Activated B cell treated with CpG ODN at 0.5 μM for 24 hours (primary cell): Measurements from ENCODE around the gene KMT5C. TPM values are rescaled to one million over a fixed set of nuclear protein-coding genes. Genes with fewer than 3 reads are reported as not detected.
A peak's percentile ranks its signal among the peaks of the same experiment; 100 is the strongest.

Experiments
- ATAC-seq: fragments of 200-7000 bp; cut with Tn5 transposase; one replicate; pipeline ENCODE4 v1.10.0; 2021; ENCODE audit warnings: low read depth, mild to moderate bottlenecking, moderate library complexity
- CTCF ChIA-PET: fragments of 350-600 bp; sonication (Branson Sonifier 250); formaldehyde crosslinking; loops from one replicate; lab custom pipeline; 2021; ENCODE audit warnings: antibody characterized with exemption; lab: Charles Lee
- POLR2A ChIA-PET: fragments of 350-600 bp; sonication (Branson Sonifier 250); formaldehyde crosslinking; loops from one replicate; lab custom pipeline; 2021; ENCODE audit warnings: antibody characterized with exemption; lab: Charles Lee
- DNase-seq: peaks from one replicate; pipeline ENCODE4 v3.0.0; 2022
- H3K27ac Mint-ChIP-seq: one replicate; pipeline ENCODE4 v1.8.0; 2020; ENCODE audit warnings: mixed read lengths
- H3K27me3 Mint-ChIP-seq: one replicate; pipeline ENCODE4 v1.8.0; 2021; ENCODE audit warnings: mixed read lengths
- H3K36me3 Mint-ChIP-seq: one replicate; pipeline ENCODE4 v1.8.0; 2021; ENCODE audit warnings: low read depth, mixed read lengths
- H3K4me1 Mint-ChIP-seq: one replicate; pipeline ENCODE4 v1.8.0; 2021; ENCODE audit warnings: mixed read lengths
- H3K4me3 Mint-ChIP-seq: one replicate; pipeline ENCODE4 v1.8.0; 2020; ENCODE audit warnings: mild to moderate bottlenecking, mixed read lengths
- H3K9me3 Mint-ChIP-seq: one replicate; pipeline ENCODE4 v1.8.0; 2020; ENCODE audit warnings: mixed read lengths
- intact Hi-C: fragments of 100-400 bp; cut with micrococcal nuclease; formaldehyde crosslinking; loops from one replicate; pipeline ENCODE4 v1.15.1; 2024
- total RNA-seq: library from RNA; stranded (reverse); gene quantifications from 2 replicates; pipeline ENCODE4 v1.2.3, GENCODE V29; 2022
- TF ChIP-seq, protein P1 (sequence below): fragments of 200-600 bp; IDR thresholded peaks from one replicate; pipeline ENCODE4 v1.8.0; 2022; ENCODE audit warnings: antibody characterized with exemption, mild to moderate bottlenecking

The KMT5C gene
- 7.2 and 8.1 TPM in 2 replicates for total RNA-seq

DNA sequence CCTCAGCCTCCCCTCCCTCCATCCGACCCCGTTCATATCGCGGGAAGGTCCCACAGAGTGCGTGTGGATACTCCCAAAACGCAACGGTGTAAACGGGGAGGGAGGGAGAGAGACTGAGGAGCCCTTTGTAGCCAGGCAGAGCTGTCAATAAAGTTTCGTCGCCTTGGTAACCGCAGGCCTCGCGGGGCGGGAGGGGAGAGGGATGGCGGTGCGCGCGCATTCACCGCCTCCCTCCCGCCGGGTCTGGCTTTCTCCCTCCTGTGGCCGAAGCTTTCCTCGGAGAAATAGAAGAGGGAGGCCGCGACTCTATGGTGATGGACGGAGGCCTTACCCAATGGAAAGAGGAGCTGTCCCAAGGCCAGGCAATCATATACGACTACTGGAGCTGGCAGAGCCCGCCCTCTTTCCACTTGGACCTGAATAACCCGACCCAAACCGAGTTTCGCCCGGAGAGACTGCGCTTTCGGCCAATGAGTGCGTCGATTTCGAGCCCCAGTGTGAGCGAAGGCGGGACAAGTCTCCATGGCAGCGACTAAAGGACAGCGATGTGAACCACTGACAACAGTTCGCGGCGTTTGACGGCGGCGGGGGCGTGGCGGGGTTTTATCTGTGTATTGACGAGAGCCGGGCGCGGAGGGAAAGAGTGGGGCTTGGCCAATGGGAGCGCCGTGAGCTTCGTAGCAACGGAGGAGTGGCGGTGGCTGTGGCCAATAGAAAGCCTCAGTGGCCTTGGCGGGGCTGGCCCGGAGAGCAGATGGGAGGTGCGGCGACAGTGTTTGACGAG lies at the start of gene KMT5C:
Gene KMT5C, plus strand, starts transcription at position 772 of the 784 bp plus-strand sequence. CDS start 2,061 bp downstream, outside the sequence.
- Mint-ChIP-seq H3K4me1 (peaks cover 31% of the 10 kb centered on the region), H3K4me3 (peak within 1 kb of the TSS; percentile 95), H3K27ac (peak within 1 kb of the TSS; percentile 90), H3K9me3 (no peaks in the 10 kb centered on the region), H3K36me3 (peaks cover 6% of the 10 kb centered on the region), H3K27me3 (peaks cover 7% of the 10 kb centered on the region)
- DNase-seq (peak; percentile 99), ATAC-seq (peak; percentile 81)
- TF ChIP-seq, protein P1, sequence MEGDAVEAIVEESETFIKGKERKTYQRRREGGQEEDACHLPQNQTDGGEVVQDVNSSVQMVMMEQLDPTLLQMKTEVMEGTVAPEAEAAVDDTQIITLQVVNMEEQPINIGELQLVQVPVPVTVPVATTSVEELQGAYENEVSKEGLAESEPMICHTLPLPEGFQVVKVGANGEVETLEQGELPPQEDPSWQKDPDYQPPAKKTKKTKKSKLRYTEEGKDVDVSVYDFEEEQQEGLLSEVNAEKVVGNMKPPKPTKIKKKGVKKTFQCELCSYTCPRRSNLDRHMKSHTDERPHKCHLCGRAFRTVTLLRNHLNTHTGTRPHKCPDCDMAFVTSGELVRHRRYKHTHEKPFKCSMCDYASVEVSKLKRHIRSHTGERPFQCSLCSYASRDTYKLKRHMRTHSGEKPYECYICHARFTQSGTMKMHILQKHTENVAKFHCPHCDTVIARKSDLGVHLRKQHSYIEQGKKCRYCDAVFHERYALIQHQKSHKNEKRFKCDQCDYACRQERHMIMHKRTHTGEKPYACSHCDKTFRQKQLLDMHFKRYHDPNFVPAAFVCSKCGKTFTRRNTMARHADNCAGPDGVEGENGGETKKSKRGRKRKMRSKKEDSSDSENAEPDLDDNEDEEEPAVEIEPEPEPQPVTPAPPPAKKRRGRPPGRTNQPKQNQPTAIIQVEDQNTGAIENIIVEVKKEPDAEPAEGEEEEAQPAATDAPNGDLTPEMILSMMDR: no peak
- intact Hi-C loops: loop anchor here (1.0 to 2.0 kb wide), 12 partner anchors 15 to 315 kb away; partner anchors contain the start of genes COX6B2, FIZ1, HSPBP1 and ISOC2
- ChIA-PET CTCF (interaction anchor here (0.7 to 1.5 kb wide), 6 partner anchors 37 to 198 kb away, joined by 3 to 11 read pairs (median 6); partner anchors contain the start of genes PPP6R1 and TMEM238), POLR2A (interaction anchor here (0.6 to 2.4 kb wide), 25 partner anchors 14 to 890 kb away, joined by 3 to 42 read pairs (median 5); partner anchors contain the start of genes FIZ1, HSPBP1, ISOC2 and LENG8)

DNA sequence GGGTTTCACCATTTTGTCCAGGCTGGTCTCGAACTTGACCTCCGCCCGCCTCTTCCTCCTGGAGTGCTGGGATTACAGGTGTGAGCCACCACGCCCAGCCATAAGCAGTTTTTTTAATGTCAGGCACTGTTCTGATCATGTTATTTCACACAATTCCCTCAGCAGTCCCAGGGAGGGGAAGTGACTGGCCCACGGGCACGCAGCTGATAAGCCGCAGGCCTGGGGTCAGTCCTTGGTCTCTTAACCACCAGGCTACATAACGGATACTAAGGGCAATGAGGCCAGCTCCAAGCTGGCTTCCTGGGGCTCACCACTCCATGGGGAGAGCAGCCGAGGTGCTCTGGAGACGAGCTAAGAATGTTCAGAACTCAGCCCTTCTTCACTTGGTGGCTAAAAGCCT lies 42.4 kb upstream of the KMT5C start:
- no peaks in the 10 kb centered on the region for H3K27me3 Mint-ChIP-seq
- TF ChIP-seq, protein P1: no peak
- no peak for ATAC-seq
- no peaks in the 10 kb centered on the region for H3K9me3 Mint-ChIP-seq
- H3K4me3 Mint-ChIP-seq: no peak overlapping the region
- ChIA-PET CTCF (no interaction called here), POLR2A (interaction anchor here (0.9 kb wide), 1 partner anchor 17 kb away, joined by 3 read pairs; the partner anchor contains the start of gene HSPBP1)
- intact Hi-C loops: no loop called here
- H3K4me1 Mint-ChIP-seq: peaks cover 8% of the 10 kb centered on the region
- no peaks in the 10 kb centered on the region for H3K36me3 Mint-ChIP-seq
- DNase-seq: no peak
- H3K27ac Mint-ChIP-seq: no peak overlapping the region

DNA sequence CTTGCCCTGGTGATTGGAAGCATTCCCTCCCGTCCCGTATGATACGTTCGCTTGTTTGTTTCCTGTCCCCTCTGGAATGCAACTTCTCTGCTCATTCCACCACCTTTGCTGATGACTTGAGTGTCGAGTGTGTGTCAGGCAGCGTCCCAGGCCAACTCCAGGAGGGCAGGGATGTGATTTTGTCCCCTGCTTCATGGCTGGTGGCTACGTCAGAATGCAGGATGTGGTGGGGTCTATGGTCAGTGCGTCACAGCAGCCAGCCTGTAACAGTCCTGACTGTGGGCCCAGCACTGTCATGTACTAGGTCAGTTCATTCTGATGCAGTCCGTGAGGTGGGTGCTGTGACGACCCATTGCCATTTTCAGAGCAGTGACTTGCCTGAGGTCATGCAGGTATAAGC lies 39.7 kb upstream of the KMT5C start:
- ATAC-seq (no peak), DNase-seq (no peak)
- TF ChIP-seq, protein P1: no peak
- no peaks in the 10 kb centered on the region for H3K9me3 Mint-ChIP-seq
- no peak overlapping the region for H3K27ac Mint-ChIP-seq
- H3K4me3 Mint-ChIP-seq: no peak overlapping the region
- intact Hi-C loops: loop anchor here (1.0 to 5.0 kb wide), 3 partner anchors 23 to 158 kb away; no protein-coding TSS in a partner anchor
- CTCF ChIA-PET: interaction anchor here (3.3 kb wide), 1 partner anchor 84 kb away, joined by 14 read pairs; the partner anchor contains the start of gene TMEM238
- POLR2A ChIA-PET: interaction anchor here (0.6 kb wide), 1 partner anchor 108 kb away, joined by 6 read pairs; the partner anchor contains the start of gene UBE2S
- peaks cover 8% of the 10 kb centered on the region for H3K4me1 Mint-ChIP-seq
- no peaks in the 10 kb centered on the region for H3K27me3 Mint-ChIP-seq
- H3K36me3 Mint-ChIP-seq: no peaks in the 10 kb centered on the region

DNA sequence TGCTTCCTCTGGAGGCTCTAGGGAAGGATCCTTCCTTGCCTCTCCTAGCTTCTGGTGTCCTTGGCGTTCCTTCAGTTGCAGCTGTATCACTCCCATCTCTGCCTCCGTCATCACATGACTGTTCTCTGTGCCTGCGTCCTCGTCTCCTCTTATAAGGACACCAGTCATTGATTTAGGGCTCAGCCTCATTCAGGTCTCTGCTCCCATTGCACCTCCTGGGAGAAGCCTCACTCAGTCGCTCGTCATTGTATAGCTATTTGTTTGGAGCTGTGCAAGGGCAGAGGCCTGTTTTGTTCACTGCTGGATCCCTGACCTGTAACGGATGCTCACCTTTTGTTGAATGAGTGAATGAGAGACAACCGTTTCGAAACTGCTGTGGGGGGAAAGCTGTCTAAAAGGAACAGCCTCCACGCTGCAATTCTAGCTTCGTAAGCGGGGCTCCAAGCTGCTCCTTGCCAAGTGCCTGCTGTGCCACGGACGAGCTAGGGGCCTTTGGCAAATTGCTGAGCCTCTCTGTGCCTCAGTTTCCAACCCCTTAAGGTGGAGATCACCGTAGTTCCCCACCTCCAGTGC lies 38.7 kb upstream of the KMT5C start:
- intact Hi-C loops: loop anchor here (1.0 to 5.0 kb wide), 3 partner anchors 24 to 159 kb away; no protein-coding TSS in a partner anchor
- DNase-seq (no peak), ATAC-seq (no peak)
- POLR2A ChIA-PET: interaction anchor here (0.6 to 2.6 kb wide), 7 partner anchors 18 to 180 kb away, joined by 3 to 26 read pairs (median 7); partner anchors contain the start of genes HSPBP1, KMT5C, PPP6R1 and UBE2S
- Mint-ChIP-seq H3K36me3 (no peaks in the 10 kb centered on the region), H3K27ac (no peak overlapping the region), H3K27me3 (no peaks in the 10 kb centered on the region), H3K4me1 (peaks cover 8% of the 10 kb centered on the region), H3K4me3 (peak overlapping the region; percentile 75), H3K9me3 (no peaks in the 10 kb centered on the region)
- CTCF ChIA-PET: interaction anchor here (0.7 to 3.3 kb wide), 12 partner anchors 9 to 203 kb away, joined by 3 to 15 read pairs (median 4); partner anchors contain the start of genes KMT5C, TMEM150B and TMEM238
- TF ChIP-seq, protein P1: no peak
